ENCODE data around the gene HSPA4.

GRCh38 chr5:133029416-133029815 lies 22.4 kb upstream of the HSPA4 start:
- TF ChIP-seq REST (IDR thresholded peaks at IDR 0.05; ENCODE audit: insufficient read depth in 1 of 2, low read depth in 2 of 2, low read length in 2 of 2) (no peak), SIN3A (IDR thresholded peaks at IDR 0.05; ENCODE audit: borderline replicate concordance, insufficient read depth, low read length) (no peak)
